Right lobe of liver (tissue), 4 donors: ENCODE results near the gene SLC25A3.

ENCODE experiments used
- POLR2A ChIP-seq: fragments of 450-650 bp; IDR thresholded peaks from one replicate; pipeline ENCODE4 v1.6.1; 2017; ENCODE audit warnings: antibody characterized with exemption, mild to moderate bottlenecking
- TF ChIP-seq, protein P1 (sequence below), 4 donors: fragments of 200-600 bp in 3 of 4; fragments of 450-650 bp in 1 of 4; IDR thresholded peaks; one replicate each; pipeline versions ENCODE4 v1.5.1 to v1.8.0; 2016 to 2022; ENCODE audit warnings: antibody characterized with exemption in 4 of 4, mild to moderate bottlenecking in 2 of 4
- donor health status: DM: no; HTN: no; CAD: no.
- donor health status: DM: no; HTN: no; CAD: no.
- donor health status: DM: no; HTN: yes; CAD: no.

DNA sequence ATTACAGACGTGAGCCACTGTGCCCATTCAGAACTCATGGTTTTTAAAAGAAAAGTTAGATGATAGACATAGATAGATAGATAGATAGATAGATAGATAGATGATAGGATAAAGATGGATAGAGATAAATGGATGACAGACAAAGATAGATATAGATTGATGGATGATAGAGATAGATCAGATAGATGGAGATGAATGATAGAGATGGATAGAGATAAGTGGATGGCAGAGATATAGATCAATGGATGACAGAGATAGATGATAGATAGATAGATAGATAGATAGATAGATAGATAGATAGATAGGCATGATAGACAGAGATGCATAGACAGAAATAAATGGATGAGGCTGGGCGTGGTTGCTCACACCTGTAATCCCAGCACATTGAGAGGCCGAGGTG lies 13.7 kb upstream of the SLC25A3 start:
- TF ChIP-seq, protein P1, sequence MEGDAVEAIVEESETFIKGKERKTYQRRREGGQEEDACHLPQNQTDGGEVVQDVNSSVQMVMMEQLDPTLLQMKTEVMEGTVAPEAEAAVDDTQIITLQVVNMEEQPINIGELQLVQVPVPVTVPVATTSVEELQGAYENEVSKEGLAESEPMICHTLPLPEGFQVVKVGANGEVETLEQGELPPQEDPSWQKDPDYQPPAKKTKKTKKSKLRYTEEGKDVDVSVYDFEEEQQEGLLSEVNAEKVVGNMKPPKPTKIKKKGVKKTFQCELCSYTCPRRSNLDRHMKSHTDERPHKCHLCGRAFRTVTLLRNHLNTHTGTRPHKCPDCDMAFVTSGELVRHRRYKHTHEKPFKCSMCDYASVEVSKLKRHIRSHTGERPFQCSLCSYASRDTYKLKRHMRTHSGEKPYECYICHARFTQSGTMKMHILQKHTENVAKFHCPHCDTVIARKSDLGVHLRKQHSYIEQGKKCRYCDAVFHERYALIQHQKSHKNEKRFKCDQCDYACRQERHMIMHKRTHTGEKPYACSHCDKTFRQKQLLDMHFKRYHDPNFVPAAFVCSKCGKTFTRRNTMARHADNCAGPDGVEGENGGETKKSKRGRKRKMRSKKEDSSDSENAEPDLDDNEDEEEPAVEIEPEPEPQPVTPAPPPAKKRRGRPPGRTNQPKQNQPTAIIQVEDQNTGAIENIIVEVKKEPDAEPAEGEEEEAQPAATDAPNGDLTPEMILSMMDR (IDR thresholded peaks at IDR 0.05): no peak
- TF ChIP-seq POLR2A: no peak
